ENCODE data around the gene SCGB1C1. TPM values are rescaled to one million over a fixed set of nuclear protein-coding genes. Genes with fewer than 3 reads are reported as not detected.

SCGB1C1 gene
- total and polyA plus RNA-seq, 9 donors: not detected

DNA sequence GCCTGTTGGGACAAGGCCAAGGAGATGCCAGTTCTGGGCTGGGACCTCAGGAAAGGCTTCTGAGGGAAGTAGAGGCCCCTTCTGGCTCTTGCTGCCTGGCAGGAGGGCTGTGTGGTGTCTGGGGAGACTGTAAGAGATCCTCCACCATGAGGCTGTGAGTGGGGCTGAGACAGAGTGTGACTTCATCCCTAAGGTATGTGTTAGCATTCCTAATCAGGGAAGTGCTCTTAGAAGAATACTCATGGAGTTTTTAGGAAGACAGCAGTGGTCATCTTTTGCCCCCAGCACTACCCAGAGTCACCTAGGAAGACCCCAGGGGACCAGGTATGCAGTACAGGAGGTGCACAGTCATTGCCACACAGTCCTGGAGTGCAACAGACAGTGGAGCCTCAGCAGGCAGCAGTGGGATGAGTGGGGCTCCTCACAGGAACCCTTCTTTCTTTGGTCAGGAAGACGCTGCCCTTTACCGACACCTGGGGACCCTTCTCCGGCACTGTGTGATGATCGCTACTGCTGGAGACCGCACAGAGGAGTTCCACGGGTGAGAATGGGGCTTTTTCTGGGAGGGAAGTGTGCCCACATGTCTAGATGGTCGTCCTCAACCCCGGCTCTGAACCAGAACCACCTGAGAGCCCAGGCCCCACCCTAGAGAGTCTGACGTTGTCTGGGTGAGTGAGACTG, 17.4 kb downstream of the SCGB1C1 start:
- Histone ChIP-seq H3K4me3 (no peak overlapping the region), H3K27ac (peak overlapping the region in 1 of 2 donors; percentile 2), H3K4me1 (ENCODE audit: insufficient read depth) (peaks cover 11% of the 10 kb centered on the region), H3K36me3 (no peaks in the 10 kb centered on the region), H3K27me3 (no peaks in the 10 kb centered on the region), H3K9me3 (no peaks in the 10 kb centered on the region)
- 72 to 89% (median 75%) methylated on average over 9 of the region's 9 CpGs for WGBS, 3 donors
- TF ChIP-seq POLR2A (IDR thresholded peaks at IDR 0.05) (no peak), EP300 (IDR thresholded peaks at IDR 0.05) (no peak)
- TF ChIP-seq, protein P1, sequence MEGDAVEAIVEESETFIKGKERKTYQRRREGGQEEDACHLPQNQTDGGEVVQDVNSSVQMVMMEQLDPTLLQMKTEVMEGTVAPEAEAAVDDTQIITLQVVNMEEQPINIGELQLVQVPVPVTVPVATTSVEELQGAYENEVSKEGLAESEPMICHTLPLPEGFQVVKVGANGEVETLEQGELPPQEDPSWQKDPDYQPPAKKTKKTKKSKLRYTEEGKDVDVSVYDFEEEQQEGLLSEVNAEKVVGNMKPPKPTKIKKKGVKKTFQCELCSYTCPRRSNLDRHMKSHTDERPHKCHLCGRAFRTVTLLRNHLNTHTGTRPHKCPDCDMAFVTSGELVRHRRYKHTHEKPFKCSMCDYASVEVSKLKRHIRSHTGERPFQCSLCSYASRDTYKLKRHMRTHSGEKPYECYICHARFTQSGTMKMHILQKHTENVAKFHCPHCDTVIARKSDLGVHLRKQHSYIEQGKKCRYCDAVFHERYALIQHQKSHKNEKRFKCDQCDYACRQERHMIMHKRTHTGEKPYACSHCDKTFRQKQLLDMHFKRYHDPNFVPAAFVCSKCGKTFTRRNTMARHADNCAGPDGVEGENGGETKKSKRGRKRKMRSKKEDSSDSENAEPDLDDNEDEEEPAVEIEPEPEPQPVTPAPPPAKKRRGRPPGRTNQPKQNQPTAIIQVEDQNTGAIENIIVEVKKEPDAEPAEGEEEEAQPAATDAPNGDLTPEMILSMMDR (IDR thresholded peaks at IDR 0.05): no peak
- peak in 2 of 5 donors; percentile 17 to 24 for DNase-seq
- intact Hi-C loops (cut with DNase I): no loop called here

DNA sequence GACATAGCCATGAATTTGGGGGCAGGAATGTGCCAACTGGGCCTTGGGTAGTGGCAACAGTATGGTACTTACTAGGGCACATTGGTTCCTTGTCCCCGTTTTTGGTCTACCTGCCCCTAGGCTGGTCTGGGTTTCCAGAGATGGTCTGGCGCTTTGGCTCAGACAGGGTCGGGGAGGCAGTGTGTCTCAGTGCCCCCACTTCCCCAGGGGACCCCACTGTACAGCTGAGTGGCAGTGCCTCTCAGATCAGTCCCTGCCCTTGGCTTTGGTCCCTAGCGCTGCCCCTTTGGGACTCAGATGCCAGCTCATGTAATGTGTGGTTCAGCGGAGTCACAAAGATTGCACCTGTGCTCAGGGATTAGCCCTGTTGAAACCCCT, 17.9 kb downstream of the SCGB1C1 start:
- intact Hi-C loops (cut with DNase I): no loop called here
- no peaks in the 10 kb centered on the region for H3K9me3 ChIP-seq
- no peaks in the 10 kb centered on the region for H3K27me3 ChIP-seq
- 87 to 93% (median 91%) methylated on average over 5 of the region's 5 CpGs for WGBS, 3 donors
- peaks cover 7% of the 10 kb centered on the region for H3K4me1 ChIP-seq (ENCODE audit: insufficient read depth)
- H3K27ac ChIP-seq: no peak overlapping the region
- DNase-seq: peak in 1 of 5 donors; percentile 17
- H3K4me3 ChIP-seq: no peak overlapping the region
- TF ChIP-seq EP300 (IDR thresholded peaks at IDR 0.05): no peak
- no peaks in the 10 kb centered on the region for H3K36me3 ChIP-seq

DNA sequence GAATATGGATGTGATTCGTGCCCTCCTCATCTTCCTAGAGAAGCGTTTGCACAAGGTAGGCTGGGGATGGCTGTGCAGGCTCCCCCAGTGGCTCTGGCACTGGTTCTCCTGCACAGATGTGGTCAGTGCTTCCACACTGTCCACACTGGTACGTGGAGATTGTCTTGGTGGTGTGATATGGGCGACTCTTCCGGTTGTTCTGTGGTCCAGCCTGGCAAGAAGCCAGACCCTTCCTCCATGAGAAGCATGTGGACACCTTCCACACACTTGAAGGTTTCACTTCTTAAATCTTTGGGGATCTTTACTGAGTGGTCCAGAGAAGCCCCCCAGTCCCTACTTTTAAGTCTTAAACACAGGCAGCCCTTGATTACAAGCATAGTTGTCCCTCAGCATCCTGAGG, 18.4 kb downstream of the SCGB1C1 start:
- Histone ChIP-seq H3K27me3 (no peaks in the 10 kb centered on the region), H3K9me3 (no peaks in the 10 kb centered on the region), H3K36me3 (no peaks in the 10 kb centered on the region), H3K4me3 (no peak overlapping the region), H3K4me1 (ENCODE audit: insufficient read depth) (peaks cover 4% of the 10 kb centered on the region), H3K27ac (no peak overlapping the region)
- intact Hi-C loops (cut with DNase I): no loop called here
- peak in 1 of 5 donors; percentile 17 for DNase-seq
- no peak for TF ChIP-seq EP300 (IDR thresholded peaks at IDR 0.05)
- TF ChIP-seq, protein P1 (IDR thresholded peaks at IDR 0.05): no peak
- no peak for TF ChIP-seq POLR2A (IDR thresholded peaks at IDR 0.05)
- WGBS, 3 donors: 53 to 71% (median 66%) methylated on average over 5 of the region's 5 CpGs

DNA sequence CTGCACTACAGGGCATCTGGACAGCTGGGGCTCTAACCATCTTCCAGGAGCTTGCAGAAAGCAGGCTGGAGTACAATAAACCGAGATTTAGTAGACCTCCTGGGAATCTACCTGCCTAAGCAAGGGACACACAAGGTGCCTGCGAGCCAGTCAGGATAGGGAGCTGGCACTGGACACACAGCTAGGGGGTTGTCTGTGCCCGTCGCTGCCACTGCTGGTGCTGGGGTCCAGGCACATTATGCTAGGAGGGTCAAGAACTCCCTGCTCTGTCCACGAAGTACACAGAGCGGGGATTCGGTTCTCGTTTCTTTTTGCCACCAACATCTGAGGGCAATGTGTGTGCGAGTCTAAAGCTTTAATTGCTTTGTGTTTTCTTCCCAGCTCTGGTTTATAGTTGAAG, 18.9 kb downstream of the SCGB1C1 start:
- no peaks in the 10 kb centered on the region for H3K9me3 ChIP-seq
- H3K4me3 ChIP-seq: no peak overlapping the region
- peaks cover 4% of the 10 kb centered on the region for H3K4me1 ChIP-seq (ENCODE audit: insufficient read depth)
- H3K27me3 ChIP-seq: no peaks in the 10 kb centered on the region
- intact Hi-C loops (cut with DNase I): no loop called here
- peak in 1 of 5 donors; percentile 12 for DNase-seq
- WGBS, 3 donors: 83 to 87% (median 86%) methylated on average over 9 of the region's 9 CpGs
- TF ChIP-seq POLR2A (IDR thresholded peaks at IDR 0.05): no peak
- TF ChIP-seq EP300 (IDR thresholded peaks at IDR 0.05): no peak
- TF ChIP-seq, protein P1 (IDR thresholded peaks at IDR 0.05): no peak
- H3K36me3 ChIP-seq: no peaks in the 10 kb centered on the region
- no peak overlapping the region for H3K27ac ChIP-seq

Measured in ovary (tissue), 9 donors.